Keratinocyte (primary cell): ENCODE data around the gene B3GALT6.

Experiments used
- EZH2 ChIP-seq: IDR thresholded peaks from one replicate; pipeline ENCODE4 v1.6.1; 2012; ENCODE audit warnings: inconsistent platforms, mild to moderate bottlenecking, low read length, moderate library complexity
- TF ChIP-seq, protein P1 (sequence below), 3 experiments: IDR thresholded peaks in 1 of 3; conservative IDR thresholded peaks in 1 of 3; optimal IDR thresholded peaks in 1 of 3; 2 replicates in 2 of 3; 3 replicates in 1 of 3; pipeline versions ENCODE3 to v1.5.1; 2011; ENCODE audit warnings: low read length in 3 of 3, mild to moderate bottlenecking in 3 of 3, moderate library complexity in 2 of 3, control low read depth in 1 of 3, inconsistent platforms in 1 of 3; ENCODE audit not compliant: insufficient read depth in 2 of 3; ENCODE audit errors: extremely low read depth in 1 of 3

DNA sequence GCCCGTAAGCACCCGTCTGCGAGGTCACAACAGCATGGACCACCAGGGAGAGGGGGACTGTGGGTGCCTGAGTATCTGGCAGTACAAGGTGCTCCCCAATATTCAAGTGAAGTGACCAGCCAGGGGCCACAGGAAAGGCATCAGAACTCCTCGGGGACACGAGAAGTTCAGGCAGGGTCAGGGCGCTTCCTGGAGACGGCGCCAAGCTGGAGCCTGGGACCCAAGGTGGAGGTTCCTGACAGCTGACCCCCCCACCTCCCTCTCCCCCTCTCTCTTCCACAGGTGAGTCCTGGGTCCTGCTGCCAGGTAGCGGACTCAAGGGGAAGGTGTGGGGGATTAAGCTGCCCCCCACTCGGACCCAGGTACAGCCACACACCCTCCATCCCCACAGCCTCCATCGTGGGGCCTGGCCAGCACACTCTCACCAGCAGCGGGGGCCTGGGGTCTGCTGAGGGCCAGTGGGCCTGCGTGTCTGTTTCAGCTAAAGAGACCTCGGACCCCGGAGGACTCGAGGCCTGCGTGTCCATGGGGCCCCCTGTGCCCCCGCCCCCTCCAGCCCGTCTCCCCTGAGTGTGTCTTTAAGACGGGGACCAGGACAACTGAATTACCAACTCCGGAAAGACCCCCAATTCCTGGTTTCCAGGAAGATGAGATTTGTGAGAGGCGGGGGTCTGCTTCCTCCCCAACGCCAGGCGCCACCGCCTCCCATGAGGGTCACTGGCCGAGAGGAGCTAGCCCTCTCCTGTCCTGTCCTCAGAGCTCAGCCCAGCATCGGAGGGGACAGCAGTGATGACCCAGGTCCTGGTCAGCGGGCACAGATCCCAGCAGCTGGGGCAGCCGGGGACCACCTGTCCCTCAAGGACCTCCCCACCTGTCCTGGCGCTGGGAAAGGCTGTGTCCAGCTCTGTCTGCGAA is 31.8 kb upstream of the B3GALT6 start:
- TF ChIP-seq, protein P1, sequence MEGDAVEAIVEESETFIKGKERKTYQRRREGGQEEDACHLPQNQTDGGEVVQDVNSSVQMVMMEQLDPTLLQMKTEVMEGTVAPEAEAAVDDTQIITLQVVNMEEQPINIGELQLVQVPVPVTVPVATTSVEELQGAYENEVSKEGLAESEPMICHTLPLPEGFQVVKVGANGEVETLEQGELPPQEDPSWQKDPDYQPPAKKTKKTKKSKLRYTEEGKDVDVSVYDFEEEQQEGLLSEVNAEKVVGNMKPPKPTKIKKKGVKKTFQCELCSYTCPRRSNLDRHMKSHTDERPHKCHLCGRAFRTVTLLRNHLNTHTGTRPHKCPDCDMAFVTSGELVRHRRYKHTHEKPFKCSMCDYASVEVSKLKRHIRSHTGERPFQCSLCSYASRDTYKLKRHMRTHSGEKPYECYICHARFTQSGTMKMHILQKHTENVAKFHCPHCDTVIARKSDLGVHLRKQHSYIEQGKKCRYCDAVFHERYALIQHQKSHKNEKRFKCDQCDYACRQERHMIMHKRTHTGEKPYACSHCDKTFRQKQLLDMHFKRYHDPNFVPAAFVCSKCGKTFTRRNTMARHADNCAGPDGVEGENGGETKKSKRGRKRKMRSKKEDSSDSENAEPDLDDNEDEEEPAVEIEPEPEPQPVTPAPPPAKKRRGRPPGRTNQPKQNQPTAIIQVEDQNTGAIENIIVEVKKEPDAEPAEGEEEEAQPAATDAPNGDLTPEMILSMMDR (optimal IDR thresholded peaks at IDR 0.05 in 1 of 3, IDR thresholded peaks at IDR 0.05 in 1 of 3, conservative IDR thresholded peaks at IDR 0.05 in 1 of 3; ENCODE audit: extremely low read depth in 1 of 3, insufficient read depth in 2 of 3, low read length in 3 of 3) = no peak
- no peak for TF ChIP-seq EZH2
